H9 (cell line): Measurements from ENCODE around the gene S100A6. TPM values are rescaled to one million over a fixed set of nuclear protein-coding genes. Genes with fewer than 3 reads are reported as not detected.
"Not testable (repeated sequence)": the region's sequence is repeated elsewhere in the genome, so short reads cannot be mapped to it uniquely, and the experiment has no call there.

ENCODE experiments used
- DNase-seq: peaks from one replicate; pipeline ENCODE4 v3.0.0-alpha.2; 2017
- H2AFZ ChIP-seq: one replicate; pipeline ENCODE4 v1.6.1; 2013; ENCODE audit warnings: mild to moderate bottlenecking, low read length, control low read depth, moderate library complexity
- H2AK5ac ChIP-seq: 2 replicates; pipeline ENCODE4 v1.6.1; 2013; ENCODE audit warnings: low read length, control low read depth, mixed read lengths; ENCODE audit not compliant: insufficient read length
- H2BK120ac ChIP-seq: one replicate; pipeline ENCODE4 v1.6.1; 2013; ENCODE audit warnings: low read depth, mild to moderate bottlenecking, low read length, control low read depth, inconsistent platforms; ENCODE audit not compliant: poor library complexity, severe bottlenecking
- H2BK12ac ChIP-seq: 2 replicates; pipeline ENCODE4 v1.6.1; 2013; ENCODE audit warnings: low read length, control low read depth, mixed read lengths, low read depth; ENCODE audit not compliant: insufficient read length
- H2BK15ac ChIP-seq: 2 replicates; pipeline ENCODE4 v1.6.1; 2013; ENCODE audit warnings: low read depth, low read length, control low read depth
- H2BK20ac ChIP-seq: one replicate; pipeline ENCODE4 v1.6.1; 2013; ENCODE audit warnings: low read depth, mild to moderate bottlenecking, low read length, control low read depth, inconsistent platforms; ENCODE audit not compliant: poor library complexity, severe bottlenecking
- H2BK5ac ChIP-seq: 2 replicates; pipeline ENCODE4 v1.6.1; 2013; ENCODE audit warnings: low read length, control low read depth, mixed read lengths; ENCODE audit not compliant: insufficient read length
- H3K14ac ChIP-seq: 2 replicates; pipeline ENCODE4 v1.6.1; 2013; ENCODE audit warnings: low read length, control low read depth; ENCODE audit not compliant: insufficient read depth
- H3K18ac ChIP-seq: 2 replicates; pipeline ENCODE4 v1.6.1; 2013; ENCODE audit warnings: low read depth, mild to moderate bottlenecking, mixed read lengths, low read length, control low read depth; ENCODE audit not compliant: insufficient read length
- H3K23ac ChIP-seq: 2 replicates; pipeline ENCODE4 v1.6.1; 2013; ENCODE audit warnings: low read length, control low read depth, mixed read lengths, low read depth; ENCODE audit not compliant: insufficient read length
- H3K23me2 ChIP-seq: 2 replicates; pipeline ENCODE4 v1.6.1; 2013; ENCODE audit warnings: low read depth, mild to moderate bottlenecking, mixed read lengths, low read length, control low read depth; ENCODE audit not compliant: insufficient read length, poor library complexity, severe bottlenecking
- H3K27ac ChIP-seq: 2 replicates; pipeline ENCODE4 v1.5.1; 2013; ENCODE audit warnings: low read length, control low read depth, mixed read lengths, low read depth; ENCODE audit not compliant: insufficient read length
- H3K27me3 ChIP-seq: 2 replicates; pipeline ENCODE4 v1.6.1; 2013; ENCODE audit warnings: low read length, control low read depth, inconsistent platforms; ENCODE audit not compliant: insufficient read depth
- H3K4ac ChIP-seq: 2 replicates; pipeline ENCODE4 v1.6.1; 2013; ENCODE audit warnings: low read depth, mild to moderate bottlenecking, control low read depth, inconsistent platforms, low read length, moderate library complexity
- H3K4me1 ChIP-seq: 2 replicates; pipeline ENCODE4 v1.6.1; 2013; ENCODE audit warnings: low read length, control low read depth, inconsistent platforms; ENCODE audit not compliant: insufficient read depth
- H3K4me2 ChIP-seq: 2 replicates; pipeline ENCODE4 v1.6.1; 2013; ENCODE audit warnings: low read length, control low read depth, mixed read lengths; ENCODE audit not compliant: insufficient read length, insufficient read depth
- H3K56ac ChIP-seq: 2 replicates; pipeline ENCODE4 v1.6.1; 2013; ENCODE audit warnings: low read depth, mild to moderate bottlenecking, mixed read lengths, low read length, control low read depth; ENCODE audit not compliant: insufficient read length
- H3K79me1 ChIP-seq: 2 replicates; pipeline ENCODE4 v1.6.1; 2013; ENCODE audit warnings: low read depth, mild to moderate bottlenecking, moderate library complexity, low read length, control low read depth, inconsistent platforms; ENCODE audit not compliant: insufficient read depth, poor library complexity, severe bottlenecking
- H3K79me2 ChIP-seq: 2 replicates; pipeline ENCODE4 v1.6.1; 2013; ENCODE audit warnings: low read length, control low read depth, inconsistent platforms; ENCODE audit not compliant: insufficient read depth
- H3K9ac ChIP-seq: 2 replicates; pipeline ENCODE4 v1.6.1; 2013; ENCODE audit warnings: low read length, control low read depth, mixed read lengths; ENCODE audit not compliant: insufficient read length; ENCODE audit errors: extremely low read depth
- H3K9me3 ChIP-seq: one replicate; pipeline ENCODE4 v1.6.1; 2013; ENCODE audit warnings: low read depth, low read length, inconsistent platforms; ENCODE audit not compliant: control insufficient read depth
- H3T11ph ChIP-seq: one replicate; pipeline ENCODE4 v1.6.1; 2013; ENCODE audit warnings: mild to moderate bottlenecking, low read length, control low read depth, inconsistent platforms
- H4K20me1 ChIP-seq: one replicate; pipeline ENCODE4 v1.6.1; 2013; ENCODE audit not compliant: control insufficient read depth, insufficient read length, insufficient read depth
- H4K5ac ChIP-seq: 2 replicates; pipeline ENCODE4 v1.6.1; 2013; ENCODE audit warnings: low read depth, mild to moderate bottlenecking, mixed read lengths, low read length, control low read depth; ENCODE audit not compliant: insufficient read length
- H4K8ac ChIP-seq: replicated peaks from 2 replicates; pipeline ENCODE4 v1.6.1; 2013; ENCODE audit warnings: low read length, control low read depth, mixed read lengths, low read depth; ENCODE audit not compliant: insufficient read length
- H4K91ac ChIP-seq: 2 replicates; pipeline ENCODE4 v1.6.1; 2013; ENCODE audit warnings: low read depth, mild to moderate bottlenecking, moderate library complexity, mixed read lengths, low read length, control low read depth; ENCODE audit not compliant: insufficient read length
- H3K27ac Mint-ChIP-seq, 3 experiments: 2 replicates in 2 of 3; 3 replicates in 1 of 3; pipeline ENCODE4 v1.8.0; 2020 to 2021; ENCODE audit warnings: mixed read lengths in 3 of 3, mild to moderate bottlenecking in 1 of 3, moderate library complexity in 1 of 3
- H3K27me3 Mint-ChIP-seq: 2 replicates; pipeline ENCODE4 v1.8.0; 2021; ENCODE audit warnings: low read depth, mild to moderate bottlenecking, moderate library complexity, mixed read lengths
- H3K36me3 Mint-ChIP-seq, 3 experiments: 2 replicates in 2 of 3; 3 replicates in 1 of 3; pipeline ENCODE4 v1.8.0; 2020 to 2021; ENCODE audit warnings: low read depth in 3 of 3, mixed read lengths in 3 of 3; ENCODE audit not compliant: insufficient read depth in 1 of 3
- H3K4me1 Mint-ChIP-seq, 2 experiments: 2 replicates each; pipeline ENCODE4 v1.8.0; 2020; ENCODE audit warnings: mixed read lengths in 2 of 2
- H3K4me3 Mint-ChIP-seq, 2 experiments: 2 replicates in 1 of 2; 3 replicates in 1 of 2; pipeline ENCODE4 v1.8.0; 2020 to 2021; ENCODE audit warnings: mild to moderate bottlenecking in 2 of 2, mixed read lengths in 2 of 2, moderate library complexity in 1 of 2
- H3K9me3 Mint-ChIP-seq, 2 experiments: 2 replicates in 1 of 2; 3 replicates in 1 of 2; pipeline ENCODE4 v1.8.0; 2020; ENCODE audit warnings: mild to moderate bottlenecking in 2 of 2, mixed read lengths in 2 of 2, moderate library complexity in 1 of 2
- WGBS: extraction: QIAGEN DNeasy Blood & Tissue Kit; methylation state at CpG from one replicate; pipeline ENCODE4 v1.1.7; 2013; ENCODE audit warnings: missing lambda C conversion rate, low lambda C conversion rate, mixed read lengths; ENCODE audit not compliant: insufficient read length; ENCODE audit errors: extremely low coverage; 5-methylcytosine and 5-hydroxymethylcytosine counted together
- total RNA-seq: library from RNA; stranded (reverse); gene quantifications from 2 replicates; pipeline ENCODE4 v1.2.1, GENCODE V29; 2021

S100A6 gene
- total RNA-seq, 1 experiment from 2014 or later, result not detected

- not testable (repeated sequence) for H2BK5ac ChIP-seq
Measured at GRCh38 chr1:153582836-153583235, 47.0 kb upstream of the S100A6 start.

More at GRCh38 chr1:153582836-153583235, 47.0 kb upstream of the S100A6 start:
- WGBS, result no CpG with 5 or more reads among the region's 34 CpGs
- not testable (repeated sequence) for H3K56ac ChIP-seq, H3K4me3 Mint-ChIP-seq, H2BK15ac ChIP-seq, H3K9me3 ChIP-seq, H2AFZ ChIP-seq, H3K36me3 Mint-ChIP-seq, H3K9me3 Mint-ChIP-seq, H3K23ac ChIP-seq, H3K27me3 ChIP-seq, H3T11ph ChIP-seq, H2AK5ac ChIP-seq, DNase-seq, H3K4ac ChIP-seq, H4K8ac ChIP-seq, H3K4me1 ChIP-seq, H4K5ac ChIP-seq, H2BK12ac ChIP-seq, H4K20me1 ChIP-seq, H3K27ac ChIP-seq, H3K27me3 Mint-ChIP-seq, H2BK20ac ChIP-seq, H3K9ac ChIP-seq, H4K91ac ChIP-seq, H3K4me2 ChIP-seq, H3K27ac Mint-ChIP-seq, H3K23me2 ChIP-seq, H3K14ac ChIP-seq, H3K79me2 ChIP-seq, H3K79me1 ChIP-seq, H3K18ac ChIP-seq, H2BK120ac ChIP-seq
- H3K4me1 Mint-ChIP-seq, result peaks cover 19 to 27% of the 10 kb centered on the region in 2 experiments
